A673 (cell line): ENCODE data around the gene TSTD1. TPM values are rescaled to one million over a fixed set of nuclear protein-coding genes. Genes with fewer than 3 reads are reported as not detected.

Experiments
- BruUV-seq: library from RNA; stranded (reverse); fragments of 400-500 nt; replicated peaks from 2 replicates; lab custom pipeline; 2021; lab: Mats Ljungman, UMichigan
- CTCF ChIA-PET: fragments of 300-600 bp; sonication (Branson Sonifier 250); formaldehyde crosslinking; loops from one replicate; lab custom pipeline; 2022; ENCODE audit warnings: antibody characterized with exemption; lab: Charles Lee
- POLR2A ChIA-PET: fragments of 300-600 bp; sonication (Branson Sonifier 250); formaldehyde crosslinking; loops from one replicate; lab custom pipeline; 2022; ENCODE audit warnings: antibody characterized with exemption; ENCODE audit not compliant: low non-redundant PET; lab: Charles Lee
- DNase-seq: peaks from one replicate; pipeline ENCODE4 v3.0.0-alpha.2; 2015; ENCODE audit warnings: low spot score
- H3K27ac ChIP-seq: fragments of 200-600 bp; sonication (generic); 2 replicates; pipeline ENCODE4 v1.5.1; 2016; ENCODE audit warnings: mixed run types, low read depth, mild to moderate bottlenecking, mixed read lengths, antibody characterized with exemption, low read length; ENCODE audit not compliant: poor library complexity, severe bottlenecking
- H3K27me3 ChIP-seq: fragments of 200-600 bp; sonication (generic); replicated peaks from 2 replicates; pipeline ENCODE4 v1.6.1; 2017; ENCODE audit warnings: mixed run types, low read depth, mild to moderate bottlenecking, mixed read lengths, antibody characterized with exemption, low read length; ENCODE audit not compliant: insufficient read depth, poor library complexity
- H3K36me3 ChIP-seq: fragments of 200-600 bp; sonication (generic); 2 replicates; pipeline ENCODE4 v1.6.1; 2016; ENCODE audit warnings: mixed run types, mild to moderate bottlenecking, mixed read lengths, antibody characterized with exemption, low read length; ENCODE audit not compliant: insufficient read depth, poor library complexity, severe bottlenecking
- H3K4me1 ChIP-seq: fragments of 200-600 bp; sonication (generic); 2 replicates; pipeline ENCODE4 v1.6.1; 2017; ENCODE audit warnings: mixed run types, mild to moderate bottlenecking, mixed read lengths, antibody characterized with exemption, low read length; ENCODE audit not compliant: insufficient read depth, poor library complexity, severe bottlenecking
- H3K4me3 ChIP-seq: fragments of 200-600 bp; sonication (generic); 2 replicates; pipeline ENCODE4 v1.5.1; 2016; ENCODE audit warnings: low read depth, mixed run types, mild to moderate bottlenecking, mixed read lengths, low read length; ENCODE audit not compliant: poor library complexity, severe bottlenecking
- H3K9me3 ChIP-seq: fragments of 200-600 bp; sonication (generic); 2 replicates; pipeline ENCODE4 v1.6.1; 2016; ENCODE audit warnings: mixed run types, low read depth, mild to moderate bottlenecking, mixed read lengths, antibody characterized with exemption, low read length; ENCODE audit not compliant: poor library complexity, severe bottlenecking
- CTCF ChIP-seq: fragments of 300-800, 200-600 bp; sonication (generic); conservative IDR thresholded peaks from 2 replicates; pipeline ENCODE4 v1.5.1; 2017; ENCODE audit warnings: low read depth, mild to moderate bottlenecking, antibody characterized with exemption, low read length, moderate library complexity, mixed read lengths
- EZH2 ChIP-seq: fragments of 200-600 bp; sonication (generic); IDR thresholded peaks from 2 replicates; pipeline ENCODE4 v1.6.1; 2017; ENCODE audit warnings: borderline replicate concordance, low read depth, mild to moderate bottlenecking, mixed read lengths, antibody characterized with exemption, low read length; ENCODE audit not compliant: poor library complexity, severe bottlenecking
- intact Hi-C: fragments of 100-400 bp; cut with micrococcal nuclease; formaldehyde crosslinking; loops from one replicate; pipeline ENCODE4 v1.10.0; 2022; ENCODE audit not compliant: unreplicated experiment
- total RNA-seq: library from RNA; stranded (reverse); gene quantifications from 2 replicates; pipeline ENCODE4 v1.2.3, GENCODE V29; 2021

TSTD1 gene
- total RNA-seq, 1 experiment from 2014 or later, result 1.3 TPM

GRCh38 chr1:161054232-161054631 is 15.5 kb upstream of the TSTD1 start:
- H3K9me3 ChIP-seq, result no peaks in the 10 kb centered on the region
- peaks cover 13% of the 10 kb centered on the region for H3K4me1 ChIP-seq
- H3K27me3 ChIP-seq, result no peaks in the 10 kb centered on the region
- ChIA-PET CTCF (no interaction called here), POLR2A (no interaction called here)
- intact Hi-C loops, result no loop called here
- H3K4me3 ChIP-seq, result no peak overlapping the region
- H3K36me3 ChIP-seq, result no peaks in the 10 kb centered on the region
- no peak overlapping the region for H3K27ac ChIP-seq
- no peak for TF ChIP-seq EZH2
- TF ChIP-seq CTCF, result no peak
- DNase-seq, result no peak
- BruUV-seq, result no TSS peak

DNA sequence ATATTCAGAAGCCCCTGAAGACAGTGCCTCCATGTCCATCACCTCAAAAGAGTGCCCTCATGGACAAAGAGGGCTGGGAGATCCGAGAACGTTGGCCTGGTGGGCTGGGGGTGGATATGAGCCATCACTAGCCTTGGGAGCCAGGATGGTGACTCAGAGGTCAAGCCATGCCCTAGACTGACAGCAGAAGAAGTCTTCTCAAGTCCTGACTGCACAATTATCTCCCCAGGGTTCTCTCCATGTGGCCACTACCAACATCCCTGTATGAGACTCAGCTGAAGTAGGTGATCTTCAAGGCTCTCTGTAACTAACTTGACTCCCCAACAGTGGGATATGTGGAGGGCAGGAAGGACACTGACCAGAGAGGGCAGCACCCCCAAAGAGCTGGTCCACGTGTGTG is 14.1 kb upstream of the TSTD1 start:
- H3K4me1 ChIP-seq, result peaks cover 13% of the 10 kb centered on the region
- no peaks in the 10 kb centered on the region for H3K36me3 ChIP-seq
- TF ChIP-seq EZH2, result no peak
- TF ChIP-seq CTCF, result no peak
- CTCF ChIA-PET, result no interaction called here
- H3K9me3 ChIP-seq, result no peaks in the 10 kb centered on the region
- H3K27me3 ChIP-seq, result no peaks in the 10 kb centered on the region
- H3K27ac ChIP-seq, result no peak overlapping the region
- H3K4me3 ChIP-seq, result no peak overlapping the region
- DNase-seq, result no peak
- POLR2A ChIA-PET, result no interaction called here
- intact Hi-C loops, result no loop called here
- no TSS peak for BruUV-seq

GRCh38 chr1:161051219-161051618 is 12.5 kb upstream of the TSTD1 start:
- Histone ChIP-seq H3K36me3 (no peaks in the 10 kb centered on the region), H3K27me3 (no peaks in the 10 kb centered on the region), H3K9me3 (no peaks in the 10 kb centered on the region), H3K4me1 (peaks cover 13% of the 10 kb centered on the region), H3K4me3 (no peak overlapping the region), H3K27ac (no peak overlapping the region)
- ChIA-PET POLR2A (no interaction called here), CTCF (no interaction called here)
- TF ChIP-seq CTCF (no peak), EZH2 (no peak)
- no TSS peak for BruUV-seq
- no peak for DNase-seq
- intact Hi-C loops, result no loop called here
